ENCODE measurements around the gene ANXA11.
"Not testable (repeated sequence)": the region's sequence is repeated elsewhere in the genome, so short reads cannot be mapped to it uniquely, and the experiment has no call there.

DNA sequence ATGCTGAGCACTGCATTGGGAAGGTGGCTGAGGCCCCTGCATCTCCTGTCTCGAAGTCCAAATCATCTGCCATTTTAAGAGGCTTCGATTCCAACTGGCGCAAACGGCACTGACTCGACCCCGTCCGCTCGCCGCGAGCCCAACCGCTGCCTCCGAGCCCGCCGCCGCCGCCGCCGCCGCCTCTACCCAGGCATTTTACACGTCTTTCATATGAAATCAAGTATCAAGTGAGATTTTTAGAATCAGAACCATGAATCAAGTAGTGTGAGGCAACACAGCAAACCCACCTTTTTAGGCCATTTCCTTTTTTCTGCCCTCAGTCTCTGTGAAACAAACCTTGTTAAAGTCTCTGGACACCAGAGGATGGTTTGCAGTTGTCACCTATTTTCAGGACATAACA, 42.3 kb upstream of the ANXA11 start:
- TF ChIP-seq, protein P1, sequence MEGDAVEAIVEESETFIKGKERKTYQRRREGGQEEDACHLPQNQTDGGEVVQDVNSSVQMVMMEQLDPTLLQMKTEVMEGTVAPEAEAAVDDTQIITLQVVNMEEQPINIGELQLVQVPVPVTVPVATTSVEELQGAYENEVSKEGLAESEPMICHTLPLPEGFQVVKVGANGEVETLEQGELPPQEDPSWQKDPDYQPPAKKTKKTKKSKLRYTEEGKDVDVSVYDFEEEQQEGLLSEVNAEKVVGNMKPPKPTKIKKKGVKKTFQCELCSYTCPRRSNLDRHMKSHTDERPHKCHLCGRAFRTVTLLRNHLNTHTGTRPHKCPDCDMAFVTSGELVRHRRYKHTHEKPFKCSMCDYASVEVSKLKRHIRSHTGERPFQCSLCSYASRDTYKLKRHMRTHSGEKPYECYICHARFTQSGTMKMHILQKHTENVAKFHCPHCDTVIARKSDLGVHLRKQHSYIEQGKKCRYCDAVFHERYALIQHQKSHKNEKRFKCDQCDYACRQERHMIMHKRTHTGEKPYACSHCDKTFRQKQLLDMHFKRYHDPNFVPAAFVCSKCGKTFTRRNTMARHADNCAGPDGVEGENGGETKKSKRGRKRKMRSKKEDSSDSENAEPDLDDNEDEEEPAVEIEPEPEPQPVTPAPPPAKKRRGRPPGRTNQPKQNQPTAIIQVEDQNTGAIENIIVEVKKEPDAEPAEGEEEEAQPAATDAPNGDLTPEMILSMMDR (conservative IDR thresholded peaks at IDR 0.05; ENCODE audit: low read length) = not testable (repeated sequence)
- not testable (repeated sequence) for TF ChIP-seq EZH2phosphoT487 (IDR thresholded peaks at IDR 0.05; ENCODE audit: borderline replicate concordance, low read depth, low read length)

All from OCI-LY7 (cell line).